Measurements from ENCODE around the gene ARID1B.
A peak's percentile ranks its signal among the peaks of the same experiment; 100 is the strongest.

Gene ARID1B

DNA sequence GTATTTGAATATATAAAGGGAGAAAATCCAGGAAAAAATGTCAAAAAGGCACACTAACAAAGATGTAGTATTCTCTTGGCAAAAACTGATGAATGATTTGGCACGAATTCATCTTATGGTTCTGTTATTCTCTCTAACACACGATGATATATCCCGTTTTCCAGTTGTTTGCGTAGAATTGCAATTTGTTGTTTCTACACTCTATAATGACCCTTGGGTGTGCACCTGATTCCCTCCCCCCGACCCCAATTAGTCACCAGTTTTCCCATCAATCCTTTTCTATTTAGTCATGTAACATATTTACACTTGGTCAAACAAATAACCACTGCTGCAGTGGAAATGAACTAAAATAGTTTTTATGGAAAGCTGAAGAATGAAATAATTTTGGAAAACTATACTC is 1.5 kb upstream of the ARID1B start:
- Histone ChIP-seq H3K9me3 (ENCODE audit: insufficient read depth, low read length, severe bottlenecking) (no peaks in the 10 kb centered on the region), H2AFZ (ENCODE audit: low read depth, low read length) (no peak overlapping the region), H3K9ac (ENCODE audit: low read depth, low read length) (peak overlapping the region; percentile 6; the same call in 1 of the 2 replicates), H3K27me3 (ENCODE audit: insufficient read depth, low read length, poor library complexity) (no peaks in the 10 kb centered on the region), H3K4me2 (ENCODE audit: insufficient read depth, low read length) (peak overlapping the region; percentile 75; the same call in 1 of the 2 replicates), H3K79me2 (ENCODE audit: insufficient read depth, low read length) (peaks cover 48% of the 10 kb centered on the region), H3K27ac (ENCODE audit: low read length) (no peak overlapping the region), H3K4me3 (ENCODE audit: low read depth in 1 of 2, low read length in 2 of 2) (no peak overlapping the region), H4K20me1 (ENCODE audit: insufficient read depth, low read length) (peaks cover 10% of the 10 kb centered on the region; the same call in 1 of the 2 replicates), H3K4me1 (ENCODE audit: insufficient read depth, low read length) (peaks cover 17% of the 10 kb centered on the region), H3K36me3 (ENCODE audit: insufficient read depth, low read length) (no peaks in the 10 kb centered on the region)
- no peak for ATAC-seq (ENCODE audit: insufficient read depth, low read depth)
- no peak for TF ChIP-seq CTCF (IDR thresholded peaks at IDR 0.05; ENCODE audit: borderline replicate concordance, extremely low read depth, low read length, poor library complexity, severe bottlenecking)
- TF ChIP-seq EZH2 (IDR thresholded peaks at IDR 0.05; ENCODE audit: borderline replicate concordance, low read depth, low read length, severe bottlenecking), result no peak
- DNase-seq, result no peak

- DNase-seq, result peak; percentile 35
- TF ChIP-seq CTCF (IDR thresholded peaks at IDR 0.05; ENCODE audit: borderline replicate concordance, extremely low read depth, low read length, poor library complexity, severe bottlenecking) (peak; percentile 45), EZH2 (IDR thresholded peaks at IDR 0.05; ENCODE audit: borderline replicate concordance, low read depth, low read length, severe bottlenecking) (no peak)
- Histone ChIP-seq H3K36me3 (ENCODE audit: insufficient read depth, low read length) (no peaks in the 10 kb centered on the region), H3K27ac (ENCODE audit: low read length) (peak overlapping the region; percentile 96), H3K9me3 (ENCODE audit: insufficient read depth, low read length, severe bottlenecking) (no peaks in the 10 kb centered on the region), H2AFZ (ENCODE audit: low read depth, low read length) (peak overlapping the region; percentile 71), H3K4me3 (ENCODE audit: low read depth in 1 of 2, low read length in 2 of 2) (peak overlapping the region; percentile 62 to 69), H3K4me1 (ENCODE audit: insufficient read depth, low read length) (peaks cover 24% of the 10 kb centered on the region), H4K20me1 (ENCODE audit: insufficient read depth, low read length) (peaks cover 18% of the 10 kb centered on the region; the same call in 1 of the 2 replicates), H3K4me2 (ENCODE audit: insufficient read depth, low read length) (peak overlapping the region; percentile 75), H3K9ac (ENCODE audit: low read depth, low read length) (peak overlapping the region; percentile 97), H3K79me2 (ENCODE audit: insufficient read depth, low read length) (peaks cover 56% of the 10 kb centered on the region), H3K27me3 (ENCODE audit: insufficient read depth, low read length, poor library complexity) (no peaks in the 10 kb centered on the region)
- ATAC-seq (ENCODE audit: insufficient read depth, low read depth), result no peak
These were observed 723 bp upstream of the ARID1B start for GRCh38 chr6:156776470-156776839.

GRCh38 chr6:156777577-156778453 is 637 bp downstream of the ARID1B start:
- H3K4me1 ChIP-seq (ENCODE audit: insufficient read depth, low read length), result peaks cover 38% of the 10 kb centered on the region
- ATAC-seq (ENCODE audit: insufficient read depth, low read depth), result peak; percentile 44

More at GRCh38 chr6:156777577-156778453, 637 bp downstream of the ARID1B start:
- Histone ChIP-seq H2AFZ (ENCODE audit: low read depth, low read length) (peak overlapping the region; percentile 71), H3K9ac (ENCODE audit: low read depth, low read length) (peak overlapping the region; percentile 97), H3K4me2 (ENCODE audit: insufficient read depth, low read length) (peak overlapping the region; percentile 75), H3K27me3 (ENCODE audit: insufficient read depth, low read length, poor library complexity) (no peaks in the 10 kb centered on the region), H3K36me3 (ENCODE audit: insufficient read depth, low read length) (no peaks in the 10 kb centered on the region), H3K27ac (ENCODE audit: low read length) (peak overlapping the region; percentile 96), H3K4me3 (ENCODE audit: low read depth in 1 of 2, low read length in 2 of 2) (peak overlapping the region; percentile 69 to 79), H3K9me3 (ENCODE audit: insufficient read depth, low read length, severe bottlenecking) (no peaks in the 10 kb centered on the region), H3K79me2 (ENCODE audit: insufficient read depth, low read length) (peaks cover 69% of the 10 kb centered on the region), H4K20me1 (ENCODE audit: insufficient read depth, low read length) (peaks cover 29% of the 10 kb centered on the region; the same call in 1 of the 2 replicates)
- peak; percentile 81 for DNase-seq
- TF ChIP-seq CTCF (IDR thresholded peaks at IDR 0.05; ENCODE audit: borderline replicate concordance, extremely low read depth, low read length, poor library complexity, severe bottlenecking) (no peak), EZH2 (IDR thresholded peaks at IDR 0.05; ENCODE audit: borderline replicate concordance, low read depth, low read length, severe bottlenecking) (no peak)

All from DND-41 (cell line).